ENCODE results near the gene DYNLT4.
"Not testable (repeated sequence)": the region's sequence is repeated elsewhere in the genome, so short reads cannot be mapped to it uniquely, and the experiment has no call there.

The DYNLT4 gene

GRCh38 chr1:44806704-44807363, at the start of gene DYNLT4:
Gene DYNLT4, minus strand, starts transcription at chr1:44807351. Its CDS starts 683 bp downstream, at chr1:44806668.
- DNase-seq = no peak

GRCh38 chr1:44855742-44856141, 48.6 kb upstream of the DYNLT4 start:
- DNase-seq = no peak

GRCh38 chr1:44854970-44855369, 47.8 kb upstream of the DYNLT4 start:
- DNase-seq = no peak

GRCh38 chr1:44853201-44853600, 46.0 kb upstream of the DYNLT4 start:
- no peak for DNase-seq

GRCh38 chr1:44851308-44851707, 44.2 kb upstream of the DYNLT4 start:
- no peak for DNase-seq

GRCh38 chr1:44849575-44850132, 42.5 kb upstream of the DYNLT4 start:
- no peak for DNase-seq

- no peak for DNase-seq
Observed at GRCh38 chr1:44848456-44849181, 41.5 kb upstream of the DYNLT4 start.

GRCh38 chr1:44847845-44848244, 40.7 kb upstream of the DYNLT4 start:
- no peak for DNase-seq

- no peak for DNase-seq
Observed at GRCh38 chr1:44846985-44847384, 39.8 kb upstream of the DYNLT4 start.

- no peak for DNase-seq
Observed at GRCh38 chr1:44842862-44843655, 35.9 kb upstream of the DYNLT4 start, which contains the start of gene PTCH2. Gene PTCH2, minus strand, starts transcription at chr1:44843253. Its CDS starts 321 bp downstream, at chr1:44842932.

- no peak for DNase-seq
Observed at GRCh38 chr1:44842486-44842861, 35.3 kb upstream of the DYNLT4 start.

- no peak for DNase-seq
Observed at GRCh38 chr1:44839576-44839975, 32.4 kb upstream of the DYNLT4 start.

- not testable (repeated sequence) for DNase-seq
Observed at GRCh38 chr1:44838294-44838693, 31.1 kb upstream of the DYNLT4 start.

- peak in 1 of 2 experiments; percentile 60 for DNase-seq
Observed at GRCh38 chr1:44835738-44836675, 28.9 kb upstream of the DYNLT4 start.

- no peak for DNase-seq
Observed at GRCh38 chr1:44834328-44834727, 27.2 kb upstream of the DYNLT4 start.

- no peak for DNase-seq
Observed at GRCh38 chr1:44832056-44832705, 25.0 kb upstream of the DYNLT4 start.

- DNase-seq = no peak
Observed at GRCh38 chr1:44831516-44831915, 24.4 kb upstream of the DYNLT4 start.

GRCh38 chr1:44830900-44831304, 23.8 kb upstream of the DYNLT4 start:
- DNase-seq = no peak

GRCh38 chr1:44829506-44830384, 22.6 kb upstream of the DYNLT4 start:
- no peak for DNase-seq

GRCh38 chr1:44828841-44829440, 21.8 kb upstream of the DYNLT4 start:
- DNase-seq = no peak

All from cerebellar nuclear complex (tissue), 1 donor.